ENCODE data around the gene PLXNB2.

PLXNB2 gene

GRCh38 chr22:50306753-50307749, at the start of gene PLXNB2:
PLXNB2 (minus strand) TSS chr22:50307646; CDS start chr22:50290584, 17,062 bp downstream.
- peak within 1 kb of the TSS; percentile 93 for H3K4me3 ChIP-seq (ENCODE audit: low read depth, low read length)

GRCh38 chr22:50357222-50357621, 49.8 kb upstream of the PLXNB2 start:
- H3K4me3 ChIP-seq (ENCODE audit: low read depth, low read length), result no peak overlapping the region
- TF ChIP-seq CTCF (IDR thresholded peaks at IDR 0.05; ENCODE audit: borderline replicate concordance, insufficient read depth, low read depth, low read length), result no peak

More at GRCh38 chr22:50306753-50307749, at the start of gene PLXNB2:
- no peak for TF ChIP-seq CTCF (IDR thresholded peaks at IDR 0.05; ENCODE audit: borderline replicate concordance, insufficient read depth, low read depth, low read length)

GRCh38 chr22:50356186-50356585, 48.7 kb upstream of the PLXNB2 start:
- no peak overlapping the region for H3K4me3 ChIP-seq (ENCODE audit: low read depth, low read length)
- no peak for TF ChIP-seq CTCF (IDR thresholded peaks at IDR 0.05; ENCODE audit: borderline replicate concordance, insufficient read depth, low read depth, low read length)

GRCh38 chr22:50348058-50348457, 40.6 kb upstream of the PLXNB2 start:
- TF ChIP-seq CTCF (IDR thresholded peaks at IDR 0.05; ENCODE audit: borderline replicate concordance, insufficient read depth, low read depth, low read length), result no peak
- no peak overlapping the region for H3K4me3 ChIP-seq (ENCODE audit: low read depth, low read length)

- no peak overlapping the region for H3K4me3 ChIP-seq (ENCODE audit: low read depth, low read length)
- TF ChIP-seq CTCF (IDR thresholded peaks at IDR 0.05; ENCODE audit: borderline replicate concordance, insufficient read depth, low read depth, low read length), result no peak
Measured at GRCh38 chr22:50347157-50347556, 39.7 kb upstream of the PLXNB2 start.

- no peak for TF ChIP-seq CTCF (IDR thresholded peaks at IDR 0.05; ENCODE audit: borderline replicate concordance, insufficient read depth, low read depth, low read length)
- H3K4me3 ChIP-seq (ENCODE audit: low read depth, low read length), result no peak overlapping the region
Measured at GRCh38 chr22:50346470-50346869, 39.0 kb upstream of the PLXNB2 start.

GRCh38 chr22:50343541-50343935, 36.1 kb upstream of the PLXNB2 start:
- H3K4me3 ChIP-seq (ENCODE audit: low read depth, low read length), result peak overlapping the region; percentile 77
- no peak for TF ChIP-seq CTCF (IDR thresholded peaks at IDR 0.05; ENCODE audit: borderline replicate concordance, insufficient read depth, low read depth, low read length)
